GM19395 (cell line): ENCODE data around the gene BRMS1L.
"Not testable (repeated sequence)": the region's sequence is repeated elsewhere in the genome, so short reads cannot be mapped to it uniquely, and the experiment has no call there.

Experiments used
- ATAC-seq: cut with Tn5 transposase; IDR thresholded peaks from one replicate; pipeline ENCODE4 v1.9.1; 2021; ENCODE audit warnings: mild to moderate bottlenecking, moderate library complexity; ENCODE audit not compliant: unreplicated experiment

BRMS1L gene

DNA sequence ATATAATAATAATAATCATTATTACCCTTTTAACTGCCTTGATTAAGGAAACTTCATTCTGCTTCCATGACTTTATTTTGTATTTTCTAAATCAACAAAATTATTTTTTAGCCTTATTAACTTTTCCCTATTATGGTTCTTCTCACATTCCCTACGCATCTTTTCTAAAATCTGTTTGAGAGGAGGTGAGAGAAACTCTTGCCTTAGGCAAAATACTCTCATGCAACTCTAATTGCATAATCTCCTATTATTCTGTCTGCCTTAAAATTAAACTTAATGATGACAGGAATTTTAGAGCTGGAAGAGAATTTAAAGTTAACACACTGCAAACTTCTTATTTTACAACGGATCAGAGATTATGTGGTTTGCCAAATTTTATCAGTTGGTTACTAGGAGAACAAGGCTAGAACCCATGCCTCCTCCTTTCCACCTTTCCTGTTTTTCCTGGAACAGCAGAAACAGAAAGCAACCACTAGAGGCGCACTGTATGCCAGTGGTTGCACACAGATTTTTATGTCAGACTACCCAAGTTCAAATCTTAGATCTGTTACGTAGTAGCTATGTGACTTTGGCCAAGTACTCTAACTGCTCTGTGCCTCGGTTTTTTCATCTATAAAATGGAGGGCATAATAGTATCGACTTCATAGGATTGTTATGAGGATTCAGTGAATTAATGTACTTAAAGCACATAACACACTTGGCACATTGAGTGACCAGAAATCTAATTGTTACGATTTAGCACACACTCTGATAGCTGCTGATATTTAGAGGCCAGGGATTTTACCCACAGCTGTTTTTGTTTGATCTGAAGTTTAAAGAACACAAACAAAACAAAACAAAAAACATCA, 4.3 kb upstream of the BRMS1L start:
- ATAC-seq = no peak

DNA sequence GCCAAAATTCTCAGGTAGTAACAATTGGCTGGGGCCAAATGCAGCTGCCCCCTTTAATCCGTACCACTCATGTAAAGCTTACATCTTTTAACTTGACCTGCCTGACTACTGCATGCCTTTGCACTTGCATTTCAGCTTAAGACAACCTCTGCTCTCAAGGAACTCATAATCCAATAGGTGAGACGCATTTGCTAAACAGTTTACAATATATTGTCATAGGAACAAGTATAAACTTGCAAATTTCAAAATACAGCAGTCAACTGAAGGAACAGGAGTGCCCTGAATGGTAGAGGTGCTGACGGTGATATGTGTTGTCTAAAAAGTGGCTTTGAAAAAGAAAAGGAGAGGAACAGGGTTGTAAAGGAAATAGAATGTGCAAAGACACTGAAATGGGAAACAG, 3.6 kb upstream of the BRMS1L start:
- ATAC-seq = no peak

DNA sequence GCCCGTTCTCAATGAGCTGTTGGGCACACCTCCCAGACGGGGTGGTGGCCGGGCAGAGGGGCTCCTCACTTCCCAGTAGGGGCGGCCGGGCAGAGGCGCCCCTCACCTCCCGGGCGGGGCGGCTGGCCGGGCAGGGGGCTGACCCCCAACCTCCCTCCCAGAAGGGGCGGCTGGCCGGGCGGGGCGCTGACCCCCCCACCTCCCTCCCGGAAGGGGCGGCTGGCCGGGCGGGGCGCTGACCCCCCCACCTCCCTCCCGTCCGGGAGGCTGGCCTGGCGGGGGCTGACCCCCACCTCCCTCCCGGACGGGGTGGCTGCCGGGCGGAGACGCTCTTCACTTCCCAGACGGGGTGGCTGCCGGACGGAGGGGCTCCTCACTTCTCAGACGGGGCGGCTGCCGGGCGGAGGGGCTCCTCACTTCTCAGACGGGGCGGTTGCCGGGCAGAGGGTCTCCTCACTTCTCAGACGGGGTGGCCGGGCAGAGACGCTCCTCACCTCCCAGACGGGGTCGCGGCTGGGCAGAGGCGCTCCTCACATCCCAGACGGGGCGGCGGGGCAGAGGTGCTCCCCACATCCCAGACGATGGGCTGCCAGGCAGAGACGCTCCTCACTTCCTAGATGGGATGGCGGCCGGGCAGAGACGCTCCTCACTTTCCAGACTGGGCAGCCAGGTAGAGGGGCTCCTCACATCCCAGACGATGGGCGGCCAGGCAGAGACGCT, 1.5 kb upstream of the BRMS1L start:
- ATAC-seq = not testable (repeated sequence)

DNA sequence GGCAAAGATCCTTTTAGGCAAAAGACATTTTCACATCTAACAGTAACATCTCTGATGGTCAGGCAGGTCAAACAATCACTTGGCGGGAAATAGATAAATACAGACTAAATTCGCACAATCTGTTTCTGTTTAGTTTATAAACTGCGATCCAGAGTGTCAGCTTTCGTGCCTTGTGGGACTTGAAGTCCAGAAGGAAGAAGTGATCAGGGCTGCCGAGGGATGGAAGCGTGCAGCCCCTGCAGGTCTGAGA, 245 bp upstream of the BRMS1L start:
- ATAC-seq = no peak

DNA sequence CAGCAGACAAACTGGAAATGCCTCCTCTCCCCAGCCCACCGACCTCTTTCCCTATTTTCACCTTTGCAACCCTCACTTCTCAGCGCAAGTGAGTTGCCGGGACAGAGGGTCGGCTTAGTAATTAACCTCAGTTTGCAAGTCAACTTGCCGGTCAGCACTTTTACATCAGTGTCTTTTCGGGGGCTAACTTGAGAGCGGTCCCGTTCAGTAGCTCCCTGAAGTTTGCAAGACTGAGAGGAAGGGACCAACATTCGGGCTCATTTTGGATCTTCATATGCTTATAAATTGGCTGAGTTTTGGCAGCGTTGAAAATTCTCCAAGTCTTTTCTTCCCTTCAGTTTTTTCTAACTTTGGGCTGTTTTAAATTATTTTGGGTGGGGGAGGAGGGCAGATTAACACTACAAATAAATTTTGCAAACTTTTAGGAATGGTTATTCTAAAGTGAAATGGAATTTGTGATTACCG, 846 bp downstream of the BRMS1L start:
- no peak for ATAC-seq

DNA sequence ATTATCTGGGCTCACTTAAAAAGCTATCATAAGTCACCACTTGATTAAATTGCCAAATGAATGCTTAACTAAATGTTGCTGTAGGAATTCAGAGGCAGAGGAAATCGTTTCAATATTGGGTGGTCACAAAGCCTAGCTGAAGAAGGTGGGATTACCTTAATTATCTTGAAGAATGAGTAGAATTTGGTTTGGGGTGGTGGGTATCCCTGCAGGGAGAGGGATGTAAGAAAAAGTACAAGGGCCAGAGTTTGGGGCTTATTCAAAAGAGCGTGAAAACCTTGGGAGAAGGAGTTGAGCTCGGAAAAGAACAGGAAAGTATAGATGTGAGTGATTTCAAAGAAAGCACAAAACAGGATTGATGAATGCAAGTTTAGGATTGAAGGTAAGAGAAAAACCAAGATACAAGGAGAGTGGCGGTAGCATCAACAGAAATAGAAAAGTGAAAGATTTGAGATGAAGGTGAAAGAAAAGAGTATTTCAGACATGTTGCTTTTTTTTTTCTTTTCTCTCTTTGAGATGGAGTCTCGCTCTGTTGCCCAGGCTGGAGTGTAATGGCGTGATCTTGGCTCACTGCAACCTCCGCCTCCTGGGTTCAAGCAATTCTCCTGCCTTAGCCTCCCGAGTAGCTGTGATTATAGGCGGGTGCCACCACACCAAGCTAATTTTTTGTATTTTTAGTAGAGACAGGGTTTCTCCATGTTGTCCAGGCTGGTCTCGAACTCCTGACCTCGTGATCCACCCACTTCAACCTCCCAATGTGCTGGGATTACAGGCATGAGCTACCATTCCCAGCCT, 1.7 kb downstream of the BRMS1L start:
- no peak for ATAC-seq

DNA sequence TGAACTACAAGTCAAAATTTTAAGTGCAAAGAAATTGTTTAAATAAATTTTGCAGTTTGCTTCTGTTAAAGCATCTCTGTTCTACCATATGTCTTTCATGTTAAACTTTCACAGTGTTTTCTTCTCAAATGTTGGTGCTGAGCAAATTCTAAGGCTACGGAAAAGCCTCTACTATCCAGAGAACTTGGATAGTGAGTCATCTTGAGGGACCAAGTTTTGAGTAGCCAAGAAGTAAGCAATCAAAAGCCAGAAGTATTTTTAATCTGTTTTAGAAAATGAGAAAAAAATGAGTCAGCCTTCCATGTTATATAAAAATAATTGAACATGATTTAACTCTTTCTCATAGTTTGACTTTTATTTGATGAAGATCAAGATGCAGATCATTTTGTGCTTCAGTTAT, 3.3 kb downstream of the BRMS1L start:
- no peak for ATAC-seq

DNA sequence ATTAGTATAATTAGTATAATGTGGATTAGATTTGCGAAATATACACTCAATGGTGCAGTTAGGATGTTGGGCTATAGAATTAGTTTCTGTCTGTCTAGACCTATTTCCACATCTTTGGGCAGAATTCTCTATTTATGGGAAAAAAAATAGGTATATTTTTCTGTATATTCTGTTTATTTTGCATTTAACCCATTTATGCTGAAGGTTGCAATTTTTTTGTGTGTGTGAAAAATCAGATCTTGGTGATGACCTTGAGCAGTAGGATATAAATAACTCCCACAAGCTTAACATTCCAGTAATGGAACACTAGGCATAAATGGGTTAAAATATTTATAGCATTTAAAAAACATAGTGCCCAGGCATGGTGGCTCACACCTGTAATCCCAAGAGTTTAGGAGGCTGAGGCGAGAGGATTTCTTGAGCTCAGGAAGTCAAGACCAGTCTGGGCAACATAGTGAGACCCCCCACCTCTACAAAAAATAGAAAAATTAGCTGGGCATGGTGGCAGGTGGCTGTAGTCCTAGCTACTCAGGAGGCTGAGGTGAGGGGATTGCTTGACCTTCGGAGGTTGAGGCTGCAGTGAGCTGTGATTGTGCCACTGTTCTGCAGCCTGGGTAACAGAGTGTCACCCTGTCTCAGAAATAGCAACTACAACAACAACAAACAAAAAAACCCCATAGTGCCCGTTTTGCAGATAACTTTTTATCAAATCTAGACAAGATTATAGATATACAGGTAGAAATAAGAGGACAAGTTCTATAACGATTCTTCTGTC, 9.3 kb downstream of the BRMS1L start:
- ATAC-seq = no peak

DNA sequence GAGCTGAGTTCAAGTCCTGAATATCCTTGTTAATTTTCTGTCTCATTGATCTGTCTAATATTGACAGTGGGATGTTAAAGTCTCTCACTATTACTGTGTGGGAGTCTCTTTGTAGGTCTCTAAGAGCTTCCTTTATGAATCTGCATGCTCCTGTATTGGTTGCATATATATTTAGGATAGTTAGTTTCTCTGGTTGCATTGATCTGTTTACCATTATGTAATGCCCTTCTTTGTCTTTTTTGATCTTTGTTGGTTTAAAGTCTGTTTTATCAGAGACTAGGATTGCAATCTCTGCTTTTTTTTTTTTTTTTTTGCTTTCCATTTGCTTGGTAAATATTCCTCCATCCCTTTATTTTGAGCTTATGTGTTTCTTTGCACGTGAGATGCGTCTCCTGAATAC, 15.6 kb downstream of the BRMS1L start:
- not testable (repeated sequence) for ATAC-seq

DNA sequence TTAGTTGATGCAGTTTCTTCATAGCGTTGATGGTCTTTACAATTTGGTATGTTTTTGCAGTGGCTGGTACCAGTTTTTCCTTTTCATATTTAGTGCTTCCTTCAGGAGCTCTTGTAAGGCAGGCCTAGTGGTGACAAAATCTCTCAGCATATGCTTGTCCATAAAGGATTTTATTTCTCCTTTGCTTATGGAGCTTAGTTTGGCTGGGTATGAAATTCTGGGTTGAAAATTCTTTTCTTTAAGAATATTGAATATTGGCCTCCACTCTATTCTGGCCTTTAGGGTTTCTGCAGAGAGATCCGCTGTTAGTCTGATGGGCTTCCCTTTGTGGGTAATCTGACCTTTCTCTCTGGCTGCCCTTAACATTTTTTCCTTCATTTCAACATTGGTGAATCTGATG, 16.1 kb downstream of the BRMS1L start:
- not testable (repeated sequence) for ATAC-seq

DNA sequence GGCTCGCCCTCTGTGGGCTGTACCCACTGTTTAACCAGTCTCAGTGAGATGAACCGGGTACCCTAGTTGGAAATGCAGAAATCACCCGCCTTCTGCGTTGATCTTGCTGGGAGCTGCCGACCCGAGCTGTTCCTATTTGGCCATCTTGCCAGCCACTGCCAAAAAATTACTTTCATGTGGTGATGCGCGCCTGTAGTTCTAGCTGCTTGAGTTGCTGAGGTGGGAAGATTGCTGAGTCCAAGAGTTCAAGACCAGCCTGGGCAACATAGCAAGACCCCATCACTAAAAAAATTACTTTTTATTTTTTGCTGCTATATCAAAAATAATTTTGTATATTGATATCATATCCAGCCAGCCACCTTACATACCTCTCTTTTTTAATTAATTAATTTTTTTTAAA, 18.4 kb downstream of the BRMS1L start:
- ATAC-seq = no peak

DNA sequence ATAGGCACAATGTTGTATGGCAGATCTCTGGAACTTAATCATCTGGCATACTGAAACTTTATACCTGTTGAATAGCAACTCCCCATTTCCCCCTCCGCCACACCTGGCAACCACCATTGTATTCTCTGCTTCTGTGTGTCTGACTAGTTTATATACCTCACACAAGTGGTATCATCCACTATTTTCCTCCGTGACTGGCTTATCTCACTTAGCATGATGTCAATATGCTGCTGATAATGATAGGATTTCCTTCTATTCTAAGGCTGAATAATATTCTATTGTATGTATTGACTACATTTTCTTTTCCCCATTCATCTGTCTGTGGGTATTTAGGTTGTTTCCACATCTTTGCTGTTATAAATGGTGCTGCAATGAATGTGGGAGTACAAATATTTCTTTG, 21.5 kb downstream of the BRMS1L start:
- no peak for ATAC-seq

DNA sequence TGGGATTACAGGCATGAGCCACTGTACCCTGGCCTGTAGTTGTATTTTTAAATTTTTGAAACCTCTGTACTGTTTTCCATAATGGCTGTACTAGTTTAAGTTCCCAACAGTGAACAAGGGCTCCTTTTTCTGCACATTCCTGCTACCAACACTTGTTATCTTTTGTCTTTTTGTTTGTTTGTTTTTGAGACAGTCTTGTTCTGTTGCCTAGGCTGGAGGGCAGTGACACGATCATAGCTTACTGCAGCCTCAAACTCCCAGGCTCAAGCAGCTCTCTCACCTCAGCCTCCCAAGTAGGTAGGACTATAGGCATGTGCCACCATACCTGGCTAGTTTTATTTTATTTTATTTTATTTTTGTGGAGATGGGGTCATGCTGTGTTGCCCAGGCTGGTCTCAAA, 23.0 kb downstream of the BRMS1L start:
- ATAC-seq = no peak

DNA sequence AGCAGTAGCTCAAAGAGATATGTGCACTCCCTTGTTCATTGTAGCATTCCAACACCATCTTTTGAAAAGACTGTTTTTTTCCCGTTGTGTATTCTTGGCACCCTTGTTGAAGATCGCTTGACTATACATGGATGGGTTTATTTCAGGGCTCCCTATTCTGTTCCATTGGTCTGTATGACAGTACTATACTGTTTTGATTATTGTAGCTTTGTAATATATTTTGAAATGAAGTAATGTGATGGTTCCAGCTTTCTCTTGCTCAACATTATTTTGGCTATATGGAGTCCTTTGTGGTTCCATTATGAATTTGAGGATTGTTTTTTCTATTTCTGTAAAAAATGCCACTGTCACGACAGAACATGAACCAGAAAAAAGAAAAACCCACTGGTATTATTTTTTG, 25.7 kb downstream of the BRMS1L start:
- no peak for ATAC-seq

DNA sequence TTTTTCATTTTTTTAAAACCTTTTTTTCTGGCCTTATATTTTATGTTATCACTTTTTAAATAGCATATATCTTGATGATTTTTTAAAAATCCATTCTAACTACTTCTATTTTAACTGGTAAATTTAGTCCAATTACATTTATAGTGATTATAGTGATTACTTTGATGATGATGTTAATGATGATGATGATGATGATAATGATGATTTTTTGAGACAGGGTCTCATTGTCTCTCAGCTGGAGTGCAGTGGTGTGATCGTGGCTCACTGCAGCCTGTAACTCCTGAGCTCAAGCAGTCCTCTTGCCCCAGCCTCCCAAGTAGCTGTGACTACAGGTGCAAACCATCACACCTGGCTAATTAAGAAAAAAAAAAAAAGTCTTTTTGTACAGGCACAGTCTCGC, 27.1 kb downstream of the BRMS1L start:
- no peak for ATAC-seq

DNA sequence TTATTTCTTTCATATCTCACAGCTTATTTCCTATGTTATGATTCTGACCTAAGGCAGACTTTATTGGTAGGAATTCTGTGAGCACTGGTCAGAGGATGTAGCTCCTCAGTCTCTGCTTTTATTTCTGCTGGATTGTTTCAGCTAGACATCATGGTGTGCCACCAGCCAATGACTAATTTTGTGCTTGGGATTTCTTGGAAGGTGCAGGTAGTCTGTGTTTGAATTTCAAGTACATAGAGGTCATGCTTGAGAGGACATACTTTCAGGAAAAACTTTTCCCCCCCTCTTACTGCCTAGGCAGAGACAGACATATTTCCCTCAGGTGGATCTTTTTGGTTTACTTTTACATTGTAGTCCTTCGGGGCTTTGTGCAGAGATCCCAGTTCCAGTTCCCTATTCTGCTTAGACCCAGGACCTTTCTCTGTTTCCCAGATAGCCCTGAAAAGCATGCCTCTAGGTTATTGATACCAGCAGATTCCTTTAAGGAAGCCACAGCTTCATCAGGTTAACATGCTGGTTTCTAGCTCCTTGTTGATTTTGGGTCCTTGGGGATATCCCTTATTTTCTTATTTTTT, 28.6 kb downstream of the BRMS1L start:
- no peak for ATAC-seq

DNA sequence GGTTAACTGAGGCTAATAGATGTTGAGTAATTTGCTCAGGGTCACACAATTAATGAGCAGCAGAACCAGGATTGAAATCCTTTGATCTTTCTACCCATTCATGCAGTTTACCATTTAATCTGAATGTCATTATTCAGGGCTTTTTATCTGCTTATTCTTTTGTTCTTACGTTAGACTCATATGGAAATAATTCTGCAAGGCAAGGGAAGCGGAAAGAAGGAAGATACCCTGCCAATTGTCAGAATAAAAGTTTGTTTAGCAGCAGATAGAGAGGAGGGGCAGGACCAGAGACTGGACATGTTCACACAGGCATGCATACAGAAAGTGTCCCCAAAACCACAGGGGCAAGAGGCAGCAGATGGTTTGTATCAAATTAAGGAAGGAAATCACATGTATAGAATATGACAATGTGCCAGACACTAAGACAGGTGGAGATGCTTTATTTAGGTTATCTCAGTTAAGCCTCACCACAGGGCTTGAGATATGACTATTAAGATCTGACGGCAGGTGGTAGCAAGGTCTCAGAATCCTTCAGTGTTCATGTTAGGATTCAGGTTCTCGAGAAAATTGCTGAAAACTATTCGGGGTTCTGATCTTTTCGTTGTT, 29.8 kb downstream of the BRMS1L start:
- peak; percentile 97 for ATAC-seq

DNA sequence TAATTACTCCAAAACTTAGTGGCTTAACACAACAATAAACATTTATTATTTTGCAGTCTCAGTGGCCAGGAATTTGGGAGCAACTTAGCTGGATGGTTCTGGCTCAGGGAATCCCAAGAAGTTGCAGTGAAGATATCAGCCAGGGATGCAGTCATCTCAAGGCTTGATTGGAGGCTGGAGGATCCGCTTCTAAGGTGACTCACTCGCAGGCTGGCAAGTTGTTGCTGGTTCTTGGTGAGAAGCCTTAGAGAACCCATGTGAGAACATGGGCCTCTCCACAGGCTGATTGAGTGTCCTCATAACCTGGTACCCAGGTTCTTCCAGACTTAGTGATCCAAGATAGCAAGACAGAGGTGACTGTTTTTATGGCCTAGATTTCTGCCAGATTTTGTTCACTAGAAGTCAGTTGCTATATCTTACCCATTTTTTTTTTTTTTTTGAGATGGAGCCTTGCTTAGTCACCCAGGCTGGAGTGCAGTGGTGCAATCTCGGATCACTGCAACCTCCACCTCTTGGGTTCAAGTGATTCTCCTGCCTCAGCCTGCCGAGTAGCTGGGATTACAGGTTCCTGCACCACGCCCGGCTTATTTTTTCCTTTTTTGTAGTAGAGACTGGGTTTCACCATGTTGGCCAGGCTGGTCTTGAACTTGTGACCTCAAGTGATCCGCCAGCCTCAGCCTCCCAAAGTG, 32.5 kb downstream of the BRMS1L start:
- ATAC-seq = no peak

DNA sequence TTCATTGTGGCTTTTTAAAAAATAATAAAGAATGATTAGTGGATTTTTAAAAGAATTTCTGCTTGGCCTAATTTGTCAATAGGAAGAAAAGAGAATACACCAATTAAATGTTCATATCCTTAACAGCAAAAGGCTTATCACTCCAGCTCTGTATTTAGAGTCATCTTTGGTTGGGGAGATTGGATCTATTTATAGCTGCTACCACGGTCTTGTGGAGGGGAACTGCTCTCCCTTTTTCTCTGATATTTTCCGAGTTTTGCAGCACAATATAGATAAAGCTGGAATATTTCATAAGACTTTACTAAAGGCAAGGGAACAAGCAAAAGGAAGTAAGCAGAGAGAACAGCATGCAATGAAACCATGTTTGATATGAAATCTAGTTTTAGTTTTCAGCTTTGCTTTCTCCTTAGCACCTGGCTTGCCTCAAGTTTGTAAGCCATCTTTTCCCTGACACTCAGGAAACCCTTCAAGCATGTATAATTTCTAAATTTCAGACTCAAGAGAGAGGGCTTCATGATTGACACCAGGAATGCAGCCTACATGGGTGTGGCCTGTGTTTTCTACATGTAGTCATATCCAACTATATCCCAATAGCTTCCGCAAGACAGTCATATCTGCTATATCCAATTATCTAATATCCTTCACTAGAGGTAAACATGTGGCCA, 35.2 kb downstream of the BRMS1L start:
- peak; percentile 74 for ATAC-seq
